ES-I3 (cell line): ENCODE measurements around the gene ABHD16B.
A peak's percentile ranks its signal among the peaks of the same experiment; 100 is the strongest.

Experiments
- H3K36me3 ChIP-seq: 2 replicates; pipeline ENCODE4 v1.6.1; 2013; ENCODE audit warnings: mild to moderate bottlenecking, low read length, control low read depth, moderate library complexity; ENCODE audit not compliant: insufficient read depth
- H3K4me1 ChIP-seq: 2 replicates; pipeline ENCODE4 v1.6.1; 2013; ENCODE audit warnings: mild to moderate bottlenecking, control low read depth, low read length; ENCODE audit not compliant: insufficient read depth
- H3K9ac ChIP-seq: 2 replicates; pipeline ENCODE4 v1.6.1; 2013; ENCODE audit warnings: low read depth, mild to moderate bottlenecking, low read length, moderate library complexity
- H3K9me3 ChIP-seq: 2 replicates; pipeline ENCODE4 v1.6.1; 2013; ENCODE audit warnings: mild to moderate bottlenecking, low read length, moderate library complexity; ENCODE audit not compliant: control insufficient read depth, insufficient read depth

ABHD16B gene

GRCh38 chr20:63896264-63897105 lies 35.2 kb downstream of the ABHD16B start:
- Histone ChIP-seq H3K9me3 (no peaks in the 10 kb centered on the region), H3K4me1 (peaks cover 4% of the 10 kb centered on the region; the same call in 1 of the 2 replicates), H3K9ac (peak overlapping the region; percentile 68), H3K36me3 (0 out of 2 replicates have a peak, but pooled peaks cover 4% of the 10 kb centered on the region)

GRCh38 chr20:63897978-63898561 lies 36.8 kb downstream of the ABHD16B start:
- Histone ChIP-seq H3K36me3 (0 out of 2 replicates have a peak, but pooled peaks cover 4% of the 10 kb centered on the region), H3K9me3 (no peaks in the 10 kb centered on the region), H3K9ac (no peak overlapping the region), H3K4me1 (peaks cover 4% of the 10 kb centered on the region; the same call in 1 of the 2 replicates)

GRCh38 chr20:63898882-63899558 lies 37.7 kb downstream of the ABHD16B start:
- H3K4me1 ChIP-seq, result peaks cover 4% of the 10 kb centered on the region; the same call in 1 of the 2 replicates
- no peak overlapping the region for H3K9ac ChIP-seq
- 0 out of 2 replicates have a peak, but pooled peaks cover 4% of the 10 kb centered on the region for H3K36me3 ChIP-seq
- no peaks in the 10 kb centered on the region for H3K9me3 ChIP-seq

- peaks cover 4% of the 10 kb centered on the region; the same call in 1 of the 2 replicates for H3K4me1 ChIP-seq
- H3K36me3 ChIP-seq, result 0 out of 2 replicates have a peak, but pooled peaks cover 4% of the 10 kb centered on the region
- H3K9ac ChIP-seq, result no peak overlapping the region
- no peaks in the 10 kb centered on the region for H3K9me3 ChIP-seq
These were observed 39.1 kb downstream of the ABHD16B start for GRCh38 chr20:63900413-63900812.

GRCh38 chr20:63903796-63904561 lies 42.7 kb downstream of the ABHD16B start:
- Histone ChIP-seq H3K4me1 (no peaks in the 10 kb centered on the region), H3K36me3 (no peaks in the 10 kb centered on the region), H3K9ac (no peak overlapping the region), H3K9me3 (no peaks in the 10 kb centered on the region)

GRCh38 chr20:63908008-63908682 lies 46.8 kb downstream of the ABHD16B start:
- Histone ChIP-seq H3K9ac (no peak overlapping the region), H3K9me3 (no peaks in the 10 kb centered on the region), H3K4me1 (peaks cover 2% of the 10 kb centered on the region; the same call in 1 of the 2 replicates), H3K36me3 (no peaks in the 10 kb centered on the region)

- Histone ChIP-seq H3K36me3 (peaks cover 3% of the 10 kb centered on the region; the same call in 1 of the 2 replicates), H3K9ac (no peak overlapping the region), H3K9me3 (no peaks in the 10 kb centered on the region; the same call in 1 of the 2 replicates), H3K4me1 (peaks cover 3% of the 10 kb centered on the region; the same call in 1 of the 2 replicates)
These were observed 49.9 kb downstream of the ABHD16B start for GRCh38 chr20:63911176-63911575.
